Endodermal cell (in vitro differentiated cells): ENCODE measurements around the gene DNAJC18. TPM values are rescaled to one million over a fixed set of nuclear protein-coding genes. Genes with fewer than 3 reads are reported as not detected.

Experiments
- DNase-seq: peaks from one replicate; pipeline ENCODE4 v3.0.0-alpha.2; 2017
- H3K27ac ChIP-seq: 2 replicates; pipeline ENCODE4 v1.5.1; 2013; ENCODE audit warnings: mild to moderate bottlenecking, low read depth, low read length, moderate library complexity
- H3K27me3 ChIP-seq: 2 replicates; pipeline ENCODE4 v1.6.1; 2013; ENCODE audit warnings: mild to moderate bottlenecking, low read length, moderate library complexity; ENCODE audit not compliant: insufficient read depth, control insufficient read depth, poor library complexity, severe bottlenecking
- H3K36me3 ChIP-seq: 2 replicates; pipeline ENCODE4 v1.7.0; 2013; ENCODE audit warnings: mild to moderate bottlenecking, low read length, moderate library complexity; ENCODE audit not compliant: control insufficient read depth, insufficient read depth
- H3K4me1 ChIP-seq: one replicate; pipeline ENCODE4 v1.7.0; 2013; ENCODE audit warnings: low read length; ENCODE audit not compliant: control insufficient read depth, insufficient read depth
- H3K4me3 ChIP-seq: 2 replicates; pipeline ENCODE4 v1.5.1; 2013; ENCODE audit warnings: mild to moderate bottlenecking, low read length, moderate library complexity
- H3K9ac ChIP-seq: 2 replicates; pipeline ENCODE4 v1.6.1; 2013; ENCODE audit warnings: mild to moderate bottlenecking, low read length, moderate library complexity; ENCODE audit not compliant: poor library complexity, severe bottlenecking; ENCODE audit errors: extremely low read depth
- H3K9me3 ChIP-seq: 2 replicates; pipeline ENCODE4 v1.6.1; 2013; ENCODE audit warnings: mild to moderate bottlenecking, low read length, moderate library complexity; ENCODE audit not compliant: control insufficient read depth
- H3K27ac Mint-ChIP-seq: 2 replicates; pipeline ENCODE4 v1.8.0; 2020; ENCODE audit warnings: mixed read lengths
- H3K27me3 Mint-ChIP-seq: 2 replicates; pipeline ENCODE4 v1.8.0; 2021; ENCODE audit warnings: mild to moderate bottlenecking, mixed read lengths; ENCODE audit not compliant: insufficient read depth
- H3K36me3 Mint-ChIP-seq: 2 replicates; pipeline ENCODE4 v1.8.0; 2020; ENCODE audit warnings: low read depth, mixed read lengths
- H3K4me1 Mint-ChIP-seq: 2 replicates; pipeline ENCODE4 v1.8.0; 2020; ENCODE audit warnings: mixed read lengths
- H3K4me3 Mint-ChIP-seq: 2 replicates; pipeline ENCODE4 v1.8.0; 2020; ENCODE audit warnings: mild to moderate bottlenecking, moderate library complexity, mixed read lengths
- H3K9me3 Mint-ChIP-seq: 2 replicates; pipeline ENCODE4 v1.8.0; 2020; ENCODE audit warnings: mild to moderate bottlenecking, mixed read lengths
- CTCF ChIP-seq: fragments of 200-600 bp; sonication (generic); conservative IDR thresholded peaks from 2 replicates; pipeline ENCODE4 v1.5.0; 2021; ENCODE audit warnings: antibody characterized with exemption, mild to moderate bottlenecking
- WGBS, 2 experiments: methylation state at CpG; one replicate each; pipeline versions ENCODE4 v1.1.5 to v1.1.7; 2013; ENCODE audit warnings: missing lambda C conversion rate in 2 of 2, mixed read lengths in 1 of 2; ENCODE audit not compliant: insufficient coverage in 1 of 2, insufficient read length in 1 of 2; 5-methylcytosine and 5-hydroxymethylcytosine counted together
- total RNA-seq, 2 donors: library from RNA; stranded (reverse); fragmentation: NEBNext Ultra II Directional in 1 of 2; extraction: Animal tissue kit (Norgen Biotek cat#: 25700) in 1 of 2; gene quantifications; 2 replicates in 1 of 2; 3 replicates in 1 of 2; pipeline ENCODE4 v1.2.1, GENCODE V29; 2021

DNAJC18 gene
- total RNA-seq, 2 donors from 2014 or later = 21.8 to 26.6 TPM

GRCh38 chr5:139459451-139459934 lies 20.2 kb upstream of the DNAJC18 start:
- H3K4me3 ChIP-seq = no peak overlapping the region
- H3K27ac Mint-ChIP-seq = peak overlapping the region; percentile 52
- TF ChIP-seq CTCF = no peak
- H3K27me3 ChIP-seq = no peaks in the 10 kb centered on the region
- H3K27ac ChIP-seq = no peak overlapping the region
- H3K9me3 Mint-ChIP-seq = no peaks in the 10 kb centered on the region
- H3K36me3 Mint-ChIP-seq = no peaks in the 10 kb centered on the region
- no peaks in the 10 kb centered on the region for H3K36me3 ChIP-seq
- no peaks in the 10 kb centered on the region for H3K27me3 Mint-ChIP-seq
- H3K4me3 Mint-ChIP-seq = no peak overlapping the region
- no peaks in the 10 kb centered on the region for H3K9me3 ChIP-seq
- WGBS, 2 experiments = 73 to 76% methylated on average over 7 to 8 of the region's 8 CpGs
- peak; percentile 66 for DNase-seq
- peaks cover 15% of the 10 kb centered on the region for H3K4me1 ChIP-seq
- H3K4me1 Mint-ChIP-seq = peaks cover 29% of the 10 kb centered on the region
- H3K9ac ChIP-seq = no peak overlapping the region

- no peaks in the 10 kb centered on the region for H3K36me3 Mint-ChIP-seq
- Histone ChIP-seq H3K4me1 (peaks cover 15% of the 10 kb centered on the region), H3K4me3 (no peak overlapping the region), H3K36me3 (no peaks in the 10 kb centered on the region), H3K9ac (no peak overlapping the region), H3K9me3 (no peaks in the 10 kb centered on the region), H3K27ac (no peak overlapping the region), H3K27me3 (no peaks in the 10 kb centered on the region)
- H3K9me3 Mint-ChIP-seq = no peaks in the 10 kb centered on the region
- no peak overlapping the region for H3K27ac Mint-ChIP-seq
- peak; percentile 54 for DNase-seq
- WGBS, 2 experiments = 82 to 84% methylated on average over 6 to 8 of the region's 8 CpGs
- H3K4me3 Mint-ChIP-seq = no peak overlapping the region
- H3K27me3 Mint-ChIP-seq = no peaks in the 10 kb centered on the region
- no peak for TF ChIP-seq CTCF
- peaks cover 29% of the 10 kb centered on the region for H3K4me1 Mint-ChIP-seq
Observed at GRCh38 chr5:139458580-139459407, 19.5 kb upstream of the DNAJC18 start.

GRCh38 chr5:139457653-139458306 lies 18.5 kb upstream of the DNAJC18 start:
- H3K9me3 Mint-ChIP-seq = no peaks in the 10 kb centered on the region
- DNase-seq = no peak
- no peak overlapping the region for H3K27ac Mint-ChIP-seq
- H3K36me3 Mint-ChIP-seq = no peaks in the 10 kb centered on the region
- H3K4me3 ChIP-seq = no peak overlapping the region
- H3K4me1 Mint-ChIP-seq = peaks cover 27% of the 10 kb centered on the region
- WGBS, 2 experiments = 92 to 100% methylated on average over 2 to 5 of the region's 5 CpGs
- peaks cover 13% of the 10 kb centered on the region for H3K4me1 ChIP-seq
- H3K9ac ChIP-seq = no peak overlapping the region
- no peaks in the 10 kb centered on the region for H3K9me3 ChIP-seq
- H3K27ac ChIP-seq = no peak overlapping the region
- H3K27me3 Mint-ChIP-seq = no peaks in the 10 kb centered on the region
- no peak for TF ChIP-seq CTCF
- H3K27me3 ChIP-seq = no peaks in the 10 kb centered on the region
- no peaks in the 10 kb centered on the region for H3K36me3 ChIP-seq
- H3K4me3 Mint-ChIP-seq = no peak overlapping the region
